ENCODE data around the gene FBN2.
"Not testable (repeated sequence)": the region's sequence is repeated elsewhere in the genome, so short reads cannot be mapped to it uniquely, and the experiment has no call there.

The FBN2 gene

DNA sequence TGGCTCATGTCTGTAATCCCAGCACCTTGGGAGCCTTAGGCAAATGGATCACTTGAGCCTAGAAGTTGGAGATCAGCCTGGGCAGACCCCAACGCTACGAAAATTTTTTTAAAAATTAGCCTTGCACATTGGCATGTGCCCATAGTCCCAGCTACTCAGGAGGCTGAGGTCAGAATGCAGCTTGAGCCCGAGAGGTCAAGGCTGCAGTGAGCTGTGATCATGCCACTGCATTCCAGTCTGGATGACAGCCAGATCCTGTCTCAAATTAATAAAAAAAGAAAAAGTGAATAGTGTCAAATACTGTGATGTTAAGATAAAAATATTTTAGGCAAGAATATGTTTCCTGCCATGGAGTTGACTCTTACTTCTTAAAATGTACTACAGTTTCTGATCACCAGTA, 5.3 kb downstream of the FBN2 start:
- DNase-seq = no peak

- DNase-seq = no peak
Measured at GRCh38 chr5:128532127-128532526, 5.9 kb downstream of the FBN2 start.

GRCh38 chr5:128528637-128529255, 9.3 kb downstream of the FBN2 start:
- no peak for DNase-seq

- DNase-seq = no peak
Measured at GRCh38 chr5:128528126-128528525, 9.9 kb downstream of the FBN2 start.

DNA sequence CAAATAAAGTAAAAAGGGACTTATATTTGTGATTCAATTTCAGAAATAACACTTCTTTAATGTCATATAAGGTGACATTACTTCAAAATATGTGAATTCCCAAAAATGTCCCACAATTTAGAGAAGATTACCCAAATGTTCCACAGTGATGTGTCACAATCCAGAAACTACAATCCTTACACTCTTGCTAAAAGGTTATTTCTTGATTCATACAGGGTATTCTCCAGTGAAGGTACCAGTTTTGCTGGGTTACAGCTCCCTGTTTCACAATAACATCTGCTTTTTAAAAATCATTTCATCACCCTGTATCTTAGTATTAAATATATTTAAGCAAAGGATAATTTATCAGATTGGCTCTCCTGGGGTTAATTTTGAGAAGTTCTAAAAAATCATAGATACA, 11.0 kb downstream of the FBN2 start:
- no peak for DNase-seq

- DNase-seq = no peak
Measured at GRCh38 chr5:128522336-128522735, 15.7 kb downstream of the FBN2 start.

GRCh38 chr5:128519827-128520226, 18.2 kb downstream of the FBN2 start:
- no peak for DNase-seq

GRCh38 chr5:128516978-128517377, 21.1 kb downstream of the FBN2 start:
- DNase-seq = no peak

GRCh38 chr5:128513806-128514205, 24.2 kb downstream of the FBN2 start:
- no peak for DNase-seq

DNA sequence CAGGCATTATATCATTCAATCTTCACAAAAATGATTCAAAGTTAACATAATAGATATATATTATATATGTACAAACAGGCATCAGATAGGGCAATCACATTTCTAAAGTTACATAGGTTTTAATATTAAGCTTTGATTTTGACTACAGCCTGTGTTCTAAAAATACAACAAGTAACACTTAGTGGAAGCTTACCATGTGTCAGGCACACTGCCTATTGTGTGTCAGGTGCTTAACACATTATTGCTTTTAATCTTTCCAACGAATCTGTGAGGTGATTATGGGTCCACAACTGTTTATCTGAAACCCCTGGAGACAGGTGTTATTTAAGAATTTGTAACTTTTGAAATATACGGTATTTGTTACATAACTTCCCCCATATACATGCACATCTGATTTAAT, 25.2 kb downstream of the FBN2 start:
- no peak for DNase-seq

DNA sequence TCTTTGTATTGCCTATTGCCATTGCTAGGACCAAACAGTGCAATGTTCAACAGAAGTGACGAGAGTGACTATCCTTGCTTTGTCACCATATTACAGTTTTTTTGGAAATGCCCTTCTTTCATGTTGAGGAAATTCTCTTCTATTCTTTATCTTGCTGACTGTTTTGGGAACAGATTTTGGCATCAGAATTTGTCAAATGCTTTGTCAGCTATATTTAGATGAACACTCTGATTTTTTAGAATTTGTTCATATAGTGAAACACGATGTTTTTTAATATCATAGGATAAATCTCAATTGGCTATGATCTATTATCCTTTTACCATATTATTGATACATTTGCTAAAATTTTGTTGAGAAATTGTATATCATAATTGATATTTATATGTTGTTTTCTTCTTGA, 31.4 kb downstream of the FBN2 start:
- no peak for DNase-seq

DNA sequence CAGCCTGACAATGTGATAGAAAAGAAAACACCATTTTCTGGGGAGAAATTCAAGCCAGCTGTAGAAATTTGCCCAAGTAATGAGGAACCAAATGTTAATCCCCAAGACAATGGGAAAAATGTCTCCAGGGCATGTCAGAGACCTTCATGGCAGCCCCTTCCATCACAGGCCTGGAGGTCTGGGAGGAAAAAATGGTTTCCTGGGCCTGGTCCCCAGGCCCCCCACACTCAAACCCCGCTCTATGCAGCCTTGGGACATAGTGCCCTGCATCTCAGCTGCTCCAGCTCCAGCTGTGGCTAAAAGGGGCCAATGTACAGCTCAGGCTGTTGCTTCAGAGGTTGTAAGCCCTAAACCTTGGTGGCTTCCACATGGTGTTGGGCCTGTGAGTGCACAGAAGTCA, 34.3 kb downstream of the FBN2 start:
- not testable (repeated sequence) for DNase-seq

- DNase-seq = no peak
Measured at GRCh38 chr5:128498844-128499455, 39.1 kb downstream of the FBN2 start.

DNA sequence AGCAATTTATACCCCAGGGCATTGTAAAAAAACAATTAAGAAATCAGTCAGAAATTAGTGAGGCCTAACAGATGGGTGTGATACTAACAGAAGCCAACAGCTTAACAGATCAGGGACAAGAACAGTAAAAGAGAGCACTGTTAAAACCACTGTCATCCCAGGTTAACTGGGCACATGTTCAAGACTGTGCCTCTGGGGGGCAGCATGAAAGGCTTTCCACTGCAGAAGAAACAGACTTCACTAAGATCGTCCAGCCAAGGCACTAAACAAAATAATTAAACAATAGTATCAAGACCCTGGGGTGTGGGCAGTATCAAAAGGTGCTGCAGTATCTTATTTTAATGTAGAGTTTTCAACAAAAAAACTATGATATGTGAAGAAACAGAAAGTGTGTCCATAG, 43.5 kb downstream of the FBN2 start:
- no peak for DNase-seq

DNA sequence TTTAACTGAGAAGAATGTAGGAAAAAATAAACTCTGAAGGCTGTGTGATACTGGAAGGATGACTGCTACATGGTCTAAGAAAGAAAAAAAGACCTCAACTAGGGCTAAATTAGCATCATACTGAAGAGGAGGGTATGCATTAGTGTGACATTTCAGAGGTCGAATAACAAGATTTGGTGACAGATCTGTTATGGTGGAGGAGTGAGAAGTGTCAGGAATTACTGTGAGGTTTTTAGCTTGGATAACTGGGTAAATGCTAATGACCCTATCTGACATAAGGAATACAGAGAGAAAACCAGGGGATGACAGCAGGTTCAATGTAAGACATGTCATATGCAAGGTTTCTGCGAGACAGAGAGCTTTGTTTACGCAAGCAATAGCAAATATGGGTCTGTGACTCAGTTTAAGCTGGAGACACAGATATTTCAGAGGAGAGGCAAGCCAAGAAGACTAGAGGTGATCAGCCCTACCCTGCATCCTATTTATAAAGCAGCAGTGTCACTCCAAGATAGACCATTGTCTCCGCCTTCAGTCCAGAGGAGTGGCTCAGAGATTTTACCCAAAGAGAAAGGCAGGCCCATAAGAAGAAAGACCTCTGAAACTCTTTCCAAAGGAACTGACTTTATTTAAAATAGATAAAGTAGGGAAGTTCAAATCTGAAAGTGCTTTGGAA, 44.3 kb downstream of the FBN2 start:
- no peak for DNase-seq

- no peak for DNase-seq
Measured at GRCh38 chr5:128491291-128491690, 46.8 kb downstream of the FBN2 start.

- DNase-seq = no peak
Measured at GRCh38 chr5:128490761-128491160, 47.3 kb downstream of the FBN2 start.

DNA sequence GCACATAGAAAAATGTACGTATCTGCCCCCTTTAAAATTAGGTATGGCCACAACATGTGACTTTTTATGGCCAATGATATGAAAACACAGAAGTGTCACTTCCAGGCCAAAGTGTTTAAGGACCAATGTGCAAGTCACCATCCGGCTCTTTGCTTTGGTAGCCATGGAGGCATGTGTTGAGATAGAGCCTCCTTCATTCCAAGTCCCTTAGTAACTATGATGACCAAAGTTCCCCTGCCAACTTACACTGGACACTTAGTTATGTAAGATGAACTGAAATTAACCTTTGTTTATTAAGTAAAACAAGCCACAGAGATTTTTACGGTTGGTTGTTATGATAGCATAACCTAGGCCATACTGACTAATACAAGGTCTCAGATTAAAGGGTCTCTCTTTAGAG, 51.0 kb downstream of the FBN2 start:
- no peak for DNase-seq

DNA sequence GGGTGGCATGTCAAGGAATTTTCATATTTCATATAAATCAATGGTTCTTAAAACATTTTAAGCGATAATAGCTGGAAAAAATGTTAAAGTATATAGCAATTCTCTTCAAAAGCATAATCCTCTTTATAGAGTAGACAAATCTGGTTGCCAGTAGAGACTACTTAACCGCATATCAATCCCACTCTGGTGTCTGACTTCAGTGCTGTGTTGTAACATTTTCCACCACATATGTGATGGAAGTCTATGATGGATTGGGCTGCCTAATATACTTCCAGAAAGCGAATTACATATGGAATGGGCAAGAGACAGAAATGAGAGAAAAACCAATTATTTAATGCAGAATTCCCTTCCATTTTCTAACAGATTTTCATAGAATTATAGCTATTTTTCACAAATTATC, 54.3 kb downstream of the FBN2 start:
- DNase-seq = no peak

GRCh38 chr5:128480906-128481633, 57.0 kb downstream of the FBN2 start:
- no peak for DNase-seq

GRCh38 chr5:128480158-128480557, 57.9 kb downstream of the FBN2 start:
- DNase-seq = no peak

DNA sequence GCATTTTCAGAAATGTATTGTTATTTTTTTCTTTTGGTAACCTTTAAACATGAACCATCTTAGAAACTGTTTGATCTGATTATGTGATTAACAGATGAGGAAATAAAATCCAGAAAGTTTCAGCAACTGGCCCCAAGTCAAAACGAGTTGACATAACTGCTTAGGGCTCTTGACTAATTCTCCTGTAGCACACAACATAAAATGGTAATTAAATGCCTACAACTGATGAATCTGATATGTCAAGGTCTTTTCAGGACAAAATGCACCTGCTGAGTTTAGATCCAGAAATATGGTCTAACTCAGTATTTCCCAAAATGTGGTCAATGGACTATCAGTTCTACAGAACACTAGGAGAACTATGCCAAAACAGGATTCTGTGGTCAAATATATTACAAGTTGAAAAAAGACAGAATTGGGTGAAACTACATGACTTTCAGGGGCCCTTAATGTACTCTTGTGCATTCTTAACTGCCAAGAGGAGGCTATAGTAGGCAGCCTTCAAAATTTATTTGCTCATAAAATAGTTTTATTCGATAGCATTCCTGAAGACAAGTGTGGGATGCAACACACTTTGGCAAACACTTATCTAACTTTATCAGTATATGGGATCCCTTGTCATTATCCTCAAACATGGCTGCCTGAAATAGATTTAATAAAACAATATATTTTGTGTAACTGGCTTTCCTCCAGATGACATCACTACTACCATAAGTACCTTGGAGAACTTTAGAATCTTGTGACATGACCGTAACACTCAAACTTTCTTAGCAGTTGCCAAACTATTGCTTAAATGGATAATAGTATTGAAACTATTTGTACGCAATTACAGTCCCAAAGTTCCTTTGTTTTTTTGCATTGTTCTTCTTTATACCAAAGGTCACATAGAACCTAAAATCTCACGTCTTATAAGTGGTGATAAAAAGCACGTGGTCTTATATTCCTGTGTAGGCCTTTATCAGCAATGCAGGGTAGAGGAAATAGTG, 59.4 kb downstream of the FBN2 start:
- DNase-seq = no peak

GRCh38 chr5:128477944-128478343, 60.1 kb downstream of the FBN2 start:
- DNase-seq = no peak

Data from NCI-H2107 (cell line).